ENCODE measurements around the gene TCERG1L. TPM values are rescaled to one million over a fixed set of nuclear protein-coding genes. Genes with fewer than 3 reads are reported as not detected.

The TCERG1L gene
- total RNA-seq, 2 donors from 2014 or later, result 4.0 to 4.2 TPM

GRCh38 chr10:131089861-131090260 lies 221.7 kb downstream of the TCERG1L start:
- H3K27ac ChIP-seq, result no peak overlapping the region
- TF ChIP-seq, protein P1, sequence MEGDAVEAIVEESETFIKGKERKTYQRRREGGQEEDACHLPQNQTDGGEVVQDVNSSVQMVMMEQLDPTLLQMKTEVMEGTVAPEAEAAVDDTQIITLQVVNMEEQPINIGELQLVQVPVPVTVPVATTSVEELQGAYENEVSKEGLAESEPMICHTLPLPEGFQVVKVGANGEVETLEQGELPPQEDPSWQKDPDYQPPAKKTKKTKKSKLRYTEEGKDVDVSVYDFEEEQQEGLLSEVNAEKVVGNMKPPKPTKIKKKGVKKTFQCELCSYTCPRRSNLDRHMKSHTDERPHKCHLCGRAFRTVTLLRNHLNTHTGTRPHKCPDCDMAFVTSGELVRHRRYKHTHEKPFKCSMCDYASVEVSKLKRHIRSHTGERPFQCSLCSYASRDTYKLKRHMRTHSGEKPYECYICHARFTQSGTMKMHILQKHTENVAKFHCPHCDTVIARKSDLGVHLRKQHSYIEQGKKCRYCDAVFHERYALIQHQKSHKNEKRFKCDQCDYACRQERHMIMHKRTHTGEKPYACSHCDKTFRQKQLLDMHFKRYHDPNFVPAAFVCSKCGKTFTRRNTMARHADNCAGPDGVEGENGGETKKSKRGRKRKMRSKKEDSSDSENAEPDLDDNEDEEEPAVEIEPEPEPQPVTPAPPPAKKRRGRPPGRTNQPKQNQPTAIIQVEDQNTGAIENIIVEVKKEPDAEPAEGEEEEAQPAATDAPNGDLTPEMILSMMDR (IDR thresholded peaks at IDR 0.05), result no peak
- TF ChIP-seq POLR2A (IDR thresholded peaks at IDR 0.05), result no peak
- H3K4me1 ChIP-seq, result peaks cover 14% of the 10 kb centered on the region
- no peaks in the 10 kb centered on the region for H3K9me3 ChIP-seq
- no peaks in the 10 kb centered on the region for H3K36me3 ChIP-seq (replicated peaks in 1 of 2; ENCODE audit: insufficient read depth in 1 of 2, low read depth in 2 of 2)
- intact Hi-C loops (cut with DNase I), result no loop called here
- no peak for DNase-seq
- H3K27me3 ChIP-seq, result no peaks in the 10 kb centered on the region
- no peak for ATAC-seq
- H3K4me3 ChIP-seq, result no peak overlapping the region
- 90 to 95% methylated on average over 12 to 14 of the region's 14 CpGs for WGBS, 2 donors

DNA sequence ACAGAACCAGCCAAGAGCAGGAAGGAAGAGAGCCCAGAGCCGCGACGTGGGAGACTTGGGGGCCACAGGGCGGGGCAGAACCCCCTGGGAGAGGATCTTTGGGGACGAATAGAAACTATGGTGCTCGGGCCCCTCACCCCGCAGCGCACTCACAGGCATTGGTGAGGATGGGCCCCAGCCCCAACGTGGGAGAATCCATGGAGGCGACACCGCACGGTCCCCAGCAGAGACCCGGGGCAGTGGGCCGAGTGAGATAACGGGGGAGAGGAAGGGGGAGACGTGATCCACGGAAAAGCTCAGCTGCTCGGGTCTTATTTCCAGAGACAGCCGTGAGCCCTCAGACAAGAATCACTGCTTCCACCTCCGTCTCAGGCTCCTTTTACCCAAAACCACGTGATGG lies 222.4 kb downstream of the TCERG1L start:
- H3K27me3 ChIP-seq, result no peaks in the 10 kb centered on the region
- ATAC-seq (no peak), DNase-seq (no peak)
- intact Hi-C loops (cut with DNase I), result no loop called here
- peaks cover 14% of the 10 kb centered on the region for H3K4me1 ChIP-seq
- H3K4me3 ChIP-seq, result no peak overlapping the region
- no peaks in the 10 kb centered on the region for H3K36me3 ChIP-seq (replicated peaks in 1 of 2; ENCODE audit: insufficient read depth in 1 of 2, low read depth in 2 of 2)
- no peaks in the 10 kb centered on the region for H3K9me3 ChIP-seq
- TF ChIP-seq, protein P1 (IDR thresholded peaks at IDR 0.05), result no peak
- no peak for TF ChIP-seq POLR2A (IDR thresholded peaks at IDR 0.05)
- 84 to 91% methylated on average over 21 of the region's 21 CpGs for WGBS, 2 donors
- H3K27ac ChIP-seq, result no peak overlapping the region

DNA sequence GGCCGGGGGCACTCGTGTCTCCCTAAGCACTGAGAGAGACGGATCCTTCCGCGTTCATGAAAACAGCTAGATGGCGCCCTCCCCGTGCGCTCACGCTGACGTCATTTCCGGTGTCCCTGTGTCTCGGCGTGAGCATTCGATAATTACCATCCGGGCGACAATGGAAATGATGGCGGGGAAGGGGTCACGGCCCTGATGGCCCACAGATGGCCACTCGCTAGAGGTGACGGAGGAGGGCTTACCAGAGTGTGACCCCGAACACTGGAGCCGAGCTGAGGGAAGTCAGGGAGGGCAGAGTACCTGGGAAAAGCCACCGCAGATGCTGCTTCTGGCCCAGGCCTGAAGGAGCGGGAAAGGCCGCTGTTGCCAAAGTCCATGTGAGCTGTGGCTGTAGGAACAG lies 222.9 kb downstream of the TCERG1L start:
- Histone ChIP-seq H3K27ac (no peak overlapping the region), H3K4me1 (peaks cover 17% of the 10 kb centered on the region), H3K4me3 (no peak overlapping the region), H3K36me3 (replicated peaks in 1 of 2; ENCODE audit: insufficient read depth in 1 of 2, low read depth in 2 of 2) (no peaks in the 10 kb centered on the region), H3K27me3 (no peaks in the 10 kb centered on the region), H3K9me3 (no peaks in the 10 kb centered on the region)
- WGBS, 2 donors, result 87 to 88% methylated on average over 25 of the region's 25 CpGs
- ATAC-seq, result no peak
- DNase-seq, result no peak
- TF ChIP-seq POLR2A (IDR thresholded peaks at IDR 0.05), result no peak
- intact Hi-C loops (cut with DNase I), result no loop called here

- intact Hi-C loops (cut with DNase I), result no loop called here
- no peaks in the 10 kb centered on the region for H3K27me3 ChIP-seq
- ATAC-seq, result no peak
- TF ChIP-seq POLR2A (IDR thresholded peaks at IDR 0.05), result no peak
- TF ChIP-seq, protein P1 (IDR thresholded peaks at IDR 0.05), result no peak
- H3K4me3 ChIP-seq, result no peak overlapping the region
- H3K9me3 ChIP-seq, result no peaks in the 10 kb centered on the region
- no peaks in the 10 kb centered on the region for H3K36me3 ChIP-seq (replicated peaks in 1 of 2; ENCODE audit: insufficient read depth in 1 of 2, low read depth in 2 of 2)
- no peak for DNase-seq
- WGBS, 2 donors, result 48 to 71% methylated on average over 24 of the region's 24 CpGs
- H3K27ac ChIP-seq, result no peak overlapping the region
- peaks cover 26% of the 10 kb centered on the region for H3K4me1 ChIP-seq
Observed at GRCh38 chr10:131087464-131088215, 223.9 kb downstream of the TCERG1L start.

- TF ChIP-seq POLR2A (IDR thresholded peaks at IDR 0.05), result no peak
- TF ChIP-seq, protein P1 (IDR thresholded peaks at IDR 0.05), result no peak
- no peak for DNase-seq
- H3K27me3 ChIP-seq, result no peaks in the 10 kb centered on the region
- no peak overlapping the region for H3K4me3 ChIP-seq
- intact Hi-C loops (cut with DNase I), result no loop called here
- no peaks in the 10 kb centered on the region for H3K9me3 ChIP-seq
- no peak overlapping the region for H3K27ac ChIP-seq
- no peak for ATAC-seq
- peaks cover 29% of the 10 kb centered on the region for H3K4me1 ChIP-seq
- WGBS, 2 donors, result 93 to 99% methylated on average over 4 to 5 of the region's 5 CpGs
- no peaks in the 10 kb centered on the region for H3K36me3 ChIP-seq (replicated peaks in 1 of 2; ENCODE audit: insufficient read depth in 1 of 2, low read depth in 2 of 2)
Observed at GRCh38 chr10:131086511-131086910, 225.0 kb downstream of the TCERG1L start.

Measured in body of pancreas (tissue), 4 donors.